Activated T-helper 1 cell treated with anti-CD3 and anti-CD28 coated beads, Interleukin-12 subunit alpha, Interleukin-12 subunit beta, Interleukin-2, Interleukin-4 antibody, amounts not matched to agents 30 ng/mL and 10 ng/mL and 1 ng/mL, durations not matched to agents 14 hours and 24 hours and 36 hours (primary cell): Measurements from ENCODE around the gene CCL17. TPM values are rescaled to one million over a fixed set of nuclear protein-coding genes. Genes with fewer than 3 reads are reported as not detected.
"Not testable (repeated sequence)": the region's sequence is repeated elsewhere in the genome, so short reads cannot be mapped to it uniquely, and the experiment has no call there.

Experiments used
- DNase-seq: peaks from one replicate; pipeline ENCODE4 v3.0.0; 2021; ENCODE audit warnings: low spot score
- H3K27ac Mint-ChIP-seq: one replicate; pipeline ENCODE4 v1.8.0; 2021; ENCODE audit warnings: mild to moderate bottlenecking, mixed read lengths
- H3K27me3 Mint-ChIP-seq: one replicate; pipeline ENCODE4 v1.8.0; 2022; ENCODE audit warnings: mild to moderate bottlenecking, moderate library complexity, mixed read lengths; ENCODE audit not compliant: insufficient read depth
- H3K36me3 Mint-ChIP-seq: one replicate; pipeline ENCODE4 v1.8.0; 2021; ENCODE audit warnings: low read depth, mixed read lengths
- H3K4me1 Mint-ChIP-seq: one replicate; pipeline ENCODE4 v1.8.0; 2021; ENCODE audit warnings: low read depth, mixed read lengths
- H3K4me3 Mint-ChIP-seq: one replicate; pipeline ENCODE4 v1.8.0; 2021; ENCODE audit warnings: mild to moderate bottlenecking, moderate library complexity, mixed read lengths
- H3K9me3 Mint-ChIP-seq: one replicate; pipeline ENCODE4 v1.8.0; 2021; ENCODE audit warnings: mixed read lengths
- intact Hi-C: fragments of 100-400 bp; cut with micrococcal nuclease; formaldehyde crosslinking; loops from one replicate; pipeline ENCODE4 v1.15.1; 2024
- total RNA-seq: library from RNA; stranded (reverse); gene quantifications from 2 replicates; pipeline ENCODE4 v1.2.3, GENCODE V29; 2022

CCL17 gene
- total RNA-seq, 1 donor from 2014 or later: 1.3 TPM

GRCh38 chr16:57371494-57372371 lies 32.8 kb upstream of the CCL17 start:
- no peak overlapping the region for H3K27ac Mint-ChIP-seq
- H3K36me3 Mint-ChIP-seq: no peaks in the 10 kb centered on the region
- intact Hi-C loops: no loop called here
- DNase-seq: no peak
- no peaks in the 10 kb centered on the region for H3K9me3 Mint-ChIP-seq
- H3K4me3 Mint-ChIP-seq: no peak overlapping the region
- H3K4me1 Mint-ChIP-seq: peaks cover 3% of the 10 kb centered on the region
- no peaks in the 10 kb centered on the region for H3K27me3 Mint-ChIP-seq

- Mint-ChIP-seq H3K4me1 (peaks cover 11% of the 10 kb centered on the region), H3K27me3 (no peaks in the 10 kb centered on the region), H3K27ac (no peak within 1 kb of the TSS), H3K36me3 (no peaks in the 10 kb centered on the region), H3K4me3 (no peak within 1 kb of the TSS), H3K9me3 (no peaks in the 10 kb centered on the region)
- DNase-seq: no peak
- intact Hi-C loops: no loop called here
These were observed 32.0 kb upstream of the CCL17 start, which contains the start of gene CX3CL1 for GRCh38 chr16:57372372-57373116. Gene CX3CL1 (plus strand): TSS chr16:57372490. CDS start chr16:57372569, 79 bp downstream.

- Mint-ChIP-seq H3K4me3 (no peak overlapping the region), H3K36me3 (no peaks in the 10 kb centered on the region), H3K27ac (no peak overlapping the region), H3K27me3 (no peaks in the 10 kb centered on the region), H3K4me1 (peaks cover 17% of the 10 kb centered on the region), H3K9me3 (no peaks in the 10 kb centered on the region)
- intact Hi-C loops: no loop called here
- DNase-seq: no peak
These were observed 31.2 kb upstream of the CCL17 start for GRCh38 chr16:57373117-57373947.

GRCh38 chr16:57374067-57374534 lies 30.5 kb upstream of the CCL17 start:
- Mint-ChIP-seq H3K9me3 (no peaks in the 10 kb centered on the region), H3K36me3 (no peaks in the 10 kb centered on the region), H3K27me3 (no peaks in the 10 kb centered on the region), H3K27ac (no peak overlapping the region), H3K4me1 (peaks cover 17% of the 10 kb centered on the region), H3K4me3 (no peak overlapping the region)
- no peak for DNase-seq
- intact Hi-C loops: no loop called here

- H3K27me3 Mint-ChIP-seq, H3K4me3 Mint-ChIP-seq, H3K9me3 Mint-ChIP-seq, H3K36me3 Mint-ChIP-seq, DNase-seq, H3K27ac Mint-ChIP-seq, intact Hi-C loops: not testable (repeated sequence)
- peaks cover 17% of the 10 kb centered on the region for H3K4me1 Mint-ChIP-seq
These were observed 29.6 kb upstream of the CCL17 start for GRCh38 chr16:57374925-57375465.

GRCh38 chr16:57376313-57376818 lies 28.2 kb upstream of the CCL17 start:
- Mint-ChIP-seq H3K36me3 (no peaks in the 10 kb centered on the region), H3K27ac (no peak overlapping the region), H3K9me3 (no peaks in the 10 kb centered on the region), H3K4me1 (peaks cover 17% of the 10 kb centered on the region), H3K4me3 (no peak overlapping the region), H3K27me3 (no peaks in the 10 kb centered on the region)
- no peak for DNase-seq
- intact Hi-C loops: no loop called here

GRCh38 chr16:57377080-57377841 lies 27.3 kb upstream of the CCL17 start:
- Mint-ChIP-seq H3K27me3 (no peaks in the 10 kb centered on the region), H3K4me1 (peaks cover 17% of the 10 kb centered on the region), H3K27ac (peak overlapping the region; percentile 74), H3K36me3 (no peaks in the 10 kb centered on the region), H3K4me3 (no peak overlapping the region), H3K9me3 (no peaks in the 10 kb centered on the region)
- intact Hi-C loops: loop anchor here (1.0 kb wide), 2 partner anchors 38 to 77 kb away; no protein-coding TSS in a partner anchor
- peak; percentile 3 for DNase-seq

GRCh38 chr16:57379579-57379978 lies 25.0 kb upstream of the CCL17 start:
- Mint-ChIP-seq H3K27me3 (no peaks in the 10 kb centered on the region), H3K4me3 (no peak overlapping the region), H3K9me3 (no peaks in the 10 kb centered on the region), H3K36me3 (no peaks in the 10 kb centered on the region), H3K4me1 (peaks cover 17% of the 10 kb centered on the region), H3K27ac (no peak overlapping the region)
- intact Hi-C loops: no loop called here
- no peak for DNase-seq

GRCh38 chr16:57380671-57381462 lies 23.7 kb upstream of the CCL17 start:
- Mint-ChIP-seq H3K27ac (no peak overlapping the region), H3K27me3 (no peaks in the 10 kb centered on the region), H3K4me3 (no peak overlapping the region), H3K9me3 (no peaks in the 10 kb centered on the region), H3K36me3 (no peaks in the 10 kb centered on the region), H3K4me1 (peaks cover 17% of the 10 kb centered on the region)
- intact Hi-C loops: no loop called here
- no peak for DNase-seq

- Mint-ChIP-seq H3K4me1 (peaks cover 12% of the 10 kb centered on the region), H3K9me3 (no peaks in the 10 kb centered on the region), H3K27me3 (peaks cover under 1% of the 10 kb centered on the region), H3K27ac (no peak overlapping the region), H3K36me3 (no peaks in the 10 kb centered on the region), H3K4me3 (no peak overlapping the region)
- DNase-seq: no peak
- intact Hi-C loops: no loop called here
These were observed 22.6 kb upstream of the CCL17 start for GRCh38 chr16:57381791-57382534.
